GM12874 (cell line): Measurements from ENCODE around the gene NTM.

Source experiments
- TF ChIP-seq, protein P1 (sequence below): IDR thresholded peaks from 2 replicates; pipeline ENCODE4 v1.5.1; 2011; ENCODE audit warnings: low read depth, mild to moderate bottlenecking, control low read depth, low read length, moderate library complexity; ENCODE audit not compliant: insufficient read depth

Gene NTM

DNA sequence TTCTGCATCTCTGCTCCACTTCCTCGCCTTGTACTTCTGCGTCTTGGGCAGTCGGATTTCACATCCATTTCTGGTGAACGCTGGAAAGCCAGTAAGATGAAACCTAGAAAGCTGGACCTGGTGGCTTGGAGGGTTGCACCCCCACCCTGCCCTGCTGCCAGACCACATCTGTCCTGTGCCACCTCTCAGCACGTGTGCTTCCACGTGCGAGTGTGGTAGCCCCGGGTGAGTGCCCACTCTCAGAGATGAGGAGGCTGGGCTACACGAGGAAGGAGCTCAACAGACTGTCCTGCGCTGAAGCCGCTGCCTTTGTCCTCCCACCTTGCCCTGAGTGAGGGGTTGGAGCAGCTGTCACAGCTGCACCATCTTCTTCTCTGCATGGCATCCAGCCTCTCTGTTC lies 77.5 kb downstream of the NTM start:
- TF ChIP-seq, protein P1, sequence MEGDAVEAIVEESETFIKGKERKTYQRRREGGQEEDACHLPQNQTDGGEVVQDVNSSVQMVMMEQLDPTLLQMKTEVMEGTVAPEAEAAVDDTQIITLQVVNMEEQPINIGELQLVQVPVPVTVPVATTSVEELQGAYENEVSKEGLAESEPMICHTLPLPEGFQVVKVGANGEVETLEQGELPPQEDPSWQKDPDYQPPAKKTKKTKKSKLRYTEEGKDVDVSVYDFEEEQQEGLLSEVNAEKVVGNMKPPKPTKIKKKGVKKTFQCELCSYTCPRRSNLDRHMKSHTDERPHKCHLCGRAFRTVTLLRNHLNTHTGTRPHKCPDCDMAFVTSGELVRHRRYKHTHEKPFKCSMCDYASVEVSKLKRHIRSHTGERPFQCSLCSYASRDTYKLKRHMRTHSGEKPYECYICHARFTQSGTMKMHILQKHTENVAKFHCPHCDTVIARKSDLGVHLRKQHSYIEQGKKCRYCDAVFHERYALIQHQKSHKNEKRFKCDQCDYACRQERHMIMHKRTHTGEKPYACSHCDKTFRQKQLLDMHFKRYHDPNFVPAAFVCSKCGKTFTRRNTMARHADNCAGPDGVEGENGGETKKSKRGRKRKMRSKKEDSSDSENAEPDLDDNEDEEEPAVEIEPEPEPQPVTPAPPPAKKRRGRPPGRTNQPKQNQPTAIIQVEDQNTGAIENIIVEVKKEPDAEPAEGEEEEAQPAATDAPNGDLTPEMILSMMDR: no peak

DNA sequence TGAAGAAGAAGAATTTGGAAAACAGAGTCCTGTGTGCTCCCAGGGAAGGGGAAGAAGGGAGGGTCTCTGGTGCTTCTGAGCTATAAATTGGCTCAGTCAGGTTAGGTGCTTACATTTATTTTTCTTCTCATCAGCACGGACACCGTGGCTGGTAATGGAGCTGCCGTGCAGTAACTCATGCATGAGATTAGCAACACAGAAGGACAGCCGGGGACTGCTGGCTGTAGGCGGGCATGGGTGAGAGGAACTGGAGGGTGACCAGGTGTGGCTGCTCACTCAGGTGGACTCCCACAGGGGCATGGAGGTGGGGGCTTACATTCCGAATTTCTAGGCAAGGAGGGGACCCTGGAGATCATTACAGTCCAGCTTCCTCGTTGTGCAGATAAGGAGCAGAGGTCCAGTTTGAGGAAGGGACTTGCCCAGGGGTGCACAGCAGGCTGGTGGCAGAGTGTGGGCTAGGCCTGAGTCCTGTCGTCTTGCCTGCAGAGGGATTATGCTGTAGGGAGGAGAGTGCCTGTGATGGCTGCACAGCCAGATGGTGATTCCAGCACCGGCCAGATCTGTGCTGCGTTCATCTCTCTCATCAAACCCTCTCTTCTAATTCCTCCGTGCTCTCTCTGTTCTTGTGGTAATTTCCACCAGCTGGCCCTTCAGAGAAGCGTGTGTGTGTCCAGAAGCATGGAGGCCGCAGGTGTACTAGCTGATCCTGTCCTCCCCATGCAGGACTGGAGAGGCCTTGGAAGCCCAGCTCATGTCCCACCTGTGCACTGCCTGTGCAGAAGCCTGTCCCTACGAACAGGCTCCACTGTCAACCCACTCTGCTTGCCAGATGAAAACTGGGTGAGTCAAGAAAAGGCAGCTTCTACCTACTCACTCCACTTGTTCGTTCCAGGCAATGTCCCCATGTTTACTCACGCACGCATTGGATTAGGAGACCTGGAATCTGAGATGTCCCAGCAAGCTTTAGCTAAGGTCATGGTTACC lies 78.9 kb downstream of the NTM start:
- TF ChIP-seq, protein P1: no peak

DNA sequence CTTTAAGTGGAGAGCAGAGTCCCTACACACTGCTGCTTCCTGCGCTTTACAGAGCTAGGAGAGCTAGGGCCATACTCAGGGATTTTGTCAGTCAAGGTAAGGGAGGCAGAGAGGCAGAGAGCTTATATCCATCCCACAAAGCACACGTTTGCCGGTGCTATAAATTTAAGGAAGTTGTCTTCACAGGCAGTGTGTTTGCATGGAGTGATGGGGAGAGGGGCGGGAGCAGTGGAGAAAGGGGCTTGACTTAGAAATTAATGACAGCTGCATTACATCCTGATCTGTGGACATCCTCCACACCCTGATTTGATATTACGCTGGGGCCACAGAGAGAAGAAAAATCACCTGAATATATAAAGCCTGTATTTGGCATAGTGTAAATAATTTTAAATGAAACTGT lies 84.1 kb downstream of the NTM start:
- TF ChIP-seq, protein P1: no peak

DNA sequence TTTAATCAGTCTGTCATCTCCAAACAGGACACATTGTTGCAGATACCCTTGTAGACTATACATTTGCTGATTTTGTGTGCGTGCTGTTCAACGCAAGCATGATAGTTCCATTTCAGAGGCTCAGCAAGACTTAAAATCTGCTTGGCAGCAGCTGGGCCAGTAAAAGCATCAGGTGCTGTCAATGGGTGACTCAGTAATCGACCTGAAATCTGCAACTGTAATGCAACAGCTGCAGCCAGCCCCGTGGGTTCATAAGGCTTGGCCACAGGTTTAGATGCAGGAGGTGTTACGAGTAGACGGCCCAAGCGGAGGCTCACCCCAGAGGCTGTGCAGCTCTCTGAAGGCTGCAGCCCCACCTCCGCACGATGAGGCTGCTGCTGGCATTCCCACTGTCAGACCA lies 84.6 kb downstream of the NTM start:
- TF ChIP-seq, protein P1: no peak

DNA sequence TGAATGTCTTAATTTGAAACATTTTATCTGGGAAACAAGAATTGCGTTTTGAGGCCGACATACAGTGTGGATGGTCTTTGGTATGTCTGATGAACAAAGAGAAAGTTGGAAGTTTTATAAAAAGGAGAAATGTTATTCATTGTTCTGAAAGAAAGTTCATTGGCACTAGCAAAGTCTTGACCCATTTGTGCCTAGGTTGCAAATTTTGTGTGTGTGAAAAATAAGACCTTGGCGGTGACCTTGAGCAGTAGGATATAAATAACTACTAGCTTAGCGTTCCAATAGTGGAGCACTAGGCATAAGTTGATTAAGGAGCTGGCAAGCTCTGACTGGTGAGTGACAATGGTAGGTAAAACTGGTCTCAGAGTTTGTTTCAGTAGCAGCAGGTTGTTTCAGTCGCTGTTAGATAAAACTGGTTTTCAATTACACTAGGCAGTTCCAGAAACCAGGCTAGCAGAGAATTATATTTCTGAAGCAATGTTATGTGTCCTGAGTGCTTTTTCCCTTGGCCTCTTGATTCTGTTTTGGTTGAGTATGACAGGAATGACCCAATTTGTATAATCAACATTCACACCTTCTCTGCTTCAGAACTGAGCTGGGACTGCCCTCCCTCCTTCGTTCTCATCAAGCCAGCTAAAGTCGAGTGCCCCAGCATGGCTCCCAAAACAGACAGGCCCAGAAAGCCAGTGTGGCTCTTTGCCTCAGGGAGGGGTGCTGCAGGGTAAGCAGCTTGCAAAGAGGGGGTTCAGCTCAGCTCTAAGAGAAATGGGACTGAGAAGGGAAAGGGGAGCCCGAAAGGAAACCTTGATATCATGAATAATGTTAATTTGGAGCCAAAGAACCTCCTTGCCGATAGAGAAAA lies 85.7 kb downstream of the NTM start:
- TF ChIP-seq, protein P1: no peak

DNA sequence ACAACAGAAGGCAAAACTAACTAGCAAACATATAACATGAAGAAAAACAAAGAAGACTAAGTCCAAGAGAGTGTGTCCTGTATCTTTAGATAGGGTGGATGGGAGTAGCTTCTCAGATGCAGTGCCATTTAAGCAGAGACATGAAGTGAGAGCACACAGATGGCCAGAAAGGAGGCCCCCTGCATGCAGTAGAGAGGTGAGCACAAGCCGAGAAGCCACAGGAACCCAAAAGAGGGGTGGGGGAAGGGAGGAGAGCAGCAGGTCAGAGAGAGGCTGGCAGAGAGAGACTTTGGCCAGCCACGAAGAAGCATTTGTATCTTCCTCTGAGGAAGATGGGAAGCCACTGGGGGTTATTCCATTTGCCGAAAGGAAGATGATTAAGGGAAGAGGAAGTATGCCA lies 86.7 kb downstream of the NTM start:
- TF ChIP-seq, protein P1: no peak

DNA sequence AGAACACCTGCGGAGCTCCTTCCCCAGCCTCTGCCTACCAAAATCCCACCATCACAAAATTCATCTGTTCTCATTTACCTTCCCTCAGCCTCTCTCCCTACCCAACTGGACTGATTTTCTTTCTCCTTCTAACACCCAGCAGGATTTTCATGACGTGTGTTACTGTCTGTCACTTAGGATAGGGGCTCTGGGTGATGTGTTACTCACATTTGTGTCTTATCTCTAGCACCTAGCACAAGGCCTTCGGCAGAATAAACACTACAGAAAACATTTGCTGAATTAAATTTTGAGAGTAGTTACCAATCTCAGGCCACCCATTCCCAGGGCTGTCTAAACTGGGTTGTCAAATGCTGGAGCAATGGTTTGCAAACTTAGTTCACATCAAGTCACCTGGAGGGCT lies 88.0 kb downstream of the NTM start:
- TF ChIP-seq, protein P1: no peak
